Measurements from ENCODE around the gene SOX6. TPM values are rescaled to one million over a fixed set of nuclear protein-coding genes. Genes with fewer than 3 reads are reported as not detected.

SOX6 gene
- total and polyA plus RNA-seq, 2 of the 13 experiments (the other 11 are each of a cell fraction or from before 2014, with no cell fraction given): 2.6 to 11.2 TPM

- TF ChIP-seq, protein P1, sequence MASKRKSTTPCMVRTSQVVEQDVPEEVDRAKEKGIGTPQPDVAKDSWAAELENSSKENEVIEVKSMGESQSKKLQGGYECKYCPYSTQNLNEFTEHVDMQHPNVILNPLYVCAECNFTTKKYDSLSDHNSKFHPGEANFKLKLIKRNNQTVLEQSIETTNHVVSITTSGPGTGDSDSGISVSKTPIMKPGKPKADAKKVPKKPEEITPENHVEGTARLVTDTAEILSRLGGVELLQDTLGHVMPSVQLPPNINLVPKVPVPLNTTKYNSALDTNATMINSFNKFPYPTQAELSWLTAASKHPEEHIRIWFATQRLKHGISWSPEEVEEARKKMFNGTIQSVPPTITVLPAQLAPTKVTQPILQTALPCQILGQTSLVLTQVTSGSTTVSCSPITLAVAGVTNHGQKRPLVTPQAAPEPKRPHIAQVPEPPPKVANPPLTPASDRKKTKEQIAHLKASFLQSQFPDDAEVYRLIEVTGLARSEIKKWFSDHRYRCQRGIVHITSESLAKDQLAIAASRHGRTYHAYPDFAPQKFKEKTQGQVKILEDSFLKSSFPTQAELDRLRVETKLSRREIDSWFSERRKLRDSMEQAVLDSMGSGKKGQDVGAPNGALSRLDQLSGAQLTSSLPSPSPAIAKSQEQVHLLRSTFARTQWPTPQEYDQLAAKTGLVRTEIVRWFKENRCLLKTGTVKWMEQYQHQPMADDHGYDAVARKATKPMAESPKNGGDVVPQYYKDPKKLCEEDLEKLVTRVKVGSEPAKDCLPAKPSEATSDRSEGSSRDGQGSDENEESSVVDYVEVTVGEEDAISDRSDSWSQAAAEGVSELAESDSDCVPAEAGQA (IDR thresholded peaks at IDR 0.05; ENCODE audit: low read depth): no peak
- TF ChIP-seq, protein P1 (CRISPR knock-in tag; IDR thresholded peaks at IDR 0.05; ENCODE audit: borderline replicate concordance): no peak
- TF ChIP-seq SIN3B (IDR thresholded peaks at IDR 0.05; ENCODE audit: low read length) (no peak), MIXL1 (CRISPR knock-in tag; IDR thresholded peaks at IDR 0.05) (no peak)
Measured at GRCh38 chr11:16000065-16000464, 356.3 kb downstream of the SOX6 start (continued).

DNA sequence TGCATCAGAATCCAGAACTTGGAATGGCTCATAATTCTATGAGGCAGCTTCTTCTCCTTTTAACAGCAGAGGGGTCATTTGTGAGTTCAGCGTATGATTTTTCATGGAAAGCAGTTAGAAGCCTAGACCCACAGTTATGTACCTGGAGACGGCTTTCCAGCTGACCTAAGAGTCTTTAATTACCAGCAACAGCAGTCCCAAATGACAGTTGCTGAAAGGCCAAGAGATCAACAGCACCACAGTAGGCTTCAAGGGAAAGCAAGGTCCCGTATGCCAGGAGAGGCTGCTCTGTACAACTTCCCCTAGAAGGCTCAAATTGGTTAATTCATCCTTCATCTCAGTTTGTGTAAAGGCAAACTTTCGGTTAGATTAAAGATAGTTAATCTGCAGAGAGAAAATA lies 363.0 kb downstream of the SOX6 start:
- Histone ChIP-seq H4K20me1 (ENCODE audit: insufficient read depth, low read length) (no peaks in the 10 kb centered on the region), H3K9ac (ENCODE audit: insufficient read depth, low read depth, low read length) (no peak overlapping the region), H3K27me3 (ENCODE audit: control insufficient read depth in 1 of 2, insufficient read depth in 2 of 2, low read length in 2 of 2) (no peaks in the 10 kb centered on the region), H3K79me2 (ENCODE audit: insufficient read depth, low read length) (no peaks in the 10 kb centered on the region), H3K4me2 (ENCODE audit: low read depth, low read length) (no peak overlapping the region), H3K4me3 (replicated peaks in 1 of 3; ENCODE audit: insufficient read depth in 1 of 3, low read depth in 2 of 3, low read length in 3 of 3) (no peak overlapping the region), H2AFZ (ENCODE audit: low read length) (no peak overlapping the region), H3K4me1 (ENCODE audit: insufficient read depth, low read length) (no peaks in the 10 kb centered on the region), H3K36me3 (replicated peaks in 1 of 2; ENCODE audit: control insufficient read depth in 1 of 2, insufficient read depth in 2 of 2, low read length in 2 of 2) (no peaks in the 10 kb centered on the region), H3K9me3 (ENCODE audit: low read length) (no peaks in the 10 kb centered on the region), H3K27ac (ENCODE audit: extremely low read length, insufficient read depth, low read length) (no peak overlapping the region)
- in situ Hi-C loops (cut with HindIII; ENCODE audit: extremely low pct_ligation_motif_present, low pct_unique_long_range_greater_than_20kb): no loop called here
- POLR2A ChIA-PET: no interaction called here
- ATAC-seq (no peak), DNase-seq (ENCODE audit: low spot score) (no peak), FAIRE-seq (no peak)
- 34% methylated on average over 4 of the region's 4 CpGs for WGBS (ENCODE audit: low lambda C conversion rate)
- intact Hi-C loops (cut with micrococcal nuclease; ENCODE audit: unreplicated experiment): no loop called here
- no TSS peak for BruUV-seq (replicated peaks)
- CTCF ChIA-PET (ENCODE audit: low intra/inter-chr PET ratio, low total read pairs): no interaction called here
- no peak for TF ChIP-seq ZFP82 (CRISPR knock-in tag; IDR thresholded peaks at IDR 0.05; ENCODE audit: borderline replicate concordance)
- TF ChIP-seq, protein P2, sequence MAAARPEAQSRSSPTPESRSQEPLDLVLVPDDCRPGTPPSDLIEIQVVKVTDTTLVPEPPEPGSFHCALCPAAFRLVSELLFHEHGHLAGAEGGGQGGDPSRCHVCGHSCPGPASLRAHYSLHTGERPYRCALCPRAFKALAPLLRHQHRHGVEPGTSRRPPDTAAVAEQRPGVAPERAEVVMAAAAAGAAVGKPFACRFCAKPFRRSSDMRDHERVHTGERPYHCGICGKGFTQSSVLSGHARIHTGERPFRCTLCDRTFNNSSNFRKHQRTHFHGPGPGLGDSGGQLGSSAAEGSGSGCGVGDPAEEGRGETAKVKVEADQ (CRISPR knock-in tag; IDR thresholded peaks at IDR 0.05; ENCODE audit: borderline replicate concordance): no peak
- no peak for TF ChIP-seq ZNF556 (CRISPR knock-in tag; IDR thresholded peaks at IDR 0.05; ENCODE audit: borderline replicate concordance)
- TF ChIP-seq PRMT3 (CRISPR knock-in tag; IDR thresholded peaks at IDR 0.05; ENCODE audit: borderline replicate concordance, low read depth): no peak
- TF ChIP-seq, protein P1 (IDR thresholded peaks at IDR 0.05; ENCODE audit: low read depth): no peak
- TF ChIP-seq, protein P1 (CRISPR knock-in tag; IDR thresholded peaks at IDR 0.05; ENCODE audit: borderline replicate concordance): no peak
- TF ChIP-seq ZNF577 (CRISPR knock-in tag; IDR thresholded peaks at IDR 0.05; ENCODE audit: borderline replicate concordance, low read depth): no peak
